K562 (cell line): ENCODE measurements around the gene CPED1. TPM values are rescaled to one million over a fixed set of nuclear protein-coding genes. Genes with fewer than 3 reads are reported as not detected.

Experiments
- ATAC-seq: fragments of 200-7000 bp; cut with Tn5 transposase; 3 replicates; pipeline ENCODE4 v1.9.1; 2020; ENCODE audit warnings: moderate library complexity
- BruUV-seq: library from RNA; stranded (reverse); fragments of 400-500 nt; replicated peaks from 2 replicates; lab custom pipeline; 2021; lab: Mats Ljungman, UMichigan
- CTCF ChIA-PET: fragments of 300-600 bp; formaldehyde crosslinking; extraction: SDS; loops from one replicate; lab custom pipeline; 2021; ENCODE audit warnings: low intra/inter-chr PET ratio; lab: Yijun Ruan, JAX
- POLR2A ChIA-PET: fragments of 300-600, 350-650 bp; sonication (Branson Sonifier 250); formaldehyde crosslinking; extraction: SDS; loops from one replicate; lab custom pipeline; 2021; ENCODE audit warnings: antibody characterized with exemption, inconsistent platforms; lab: Yijun Ruan, JAX
- DNase-seq, 4 experiments: peaks; one replicate each; pipeline versions ENCODE4 v3.0.0 to v3.0.0-alpha.2; 2011 to 2018; ENCODE audit warnings: low spot score in 3 of 4, mixed read lengths in 3 of 4; ENCODE audit errors: extremely low read depth in 1 of 4
- FAIRE-seq: peaks from 2 replicates; lab custom pipeline; 2011; peaks lifted over from hg19 to GRCh38; lab: Jason Lieb, UNC
- H2AFZ ChIP-seq: 2 replicates; pipeline ENCODE4 v1.6.0; 2011; ENCODE audit warnings: low read depth, low read length, control low read depth, inconsistent platforms
- H3K27ac ChIP-seq: fragments of 200-600 bp; 3 replicates; pipeline ENCODE4 v1.8.0; 2011; ENCODE audit warnings: low read depth, mild to moderate bottlenecking, control low read depth, inconsistent platforms, low read length, moderate library complexity, mixed read lengths; ENCODE audit errors: extremely low read depth
- H3K27me3 ChIP-seq, 2 experiments: fragments of 300-600 bp in 1 of 2; 2 replicates in 1 of 2; 3 replicates in 1 of 2; pipeline versions ENCODE4 v1.6.0 to v1.8.0; 2011; ENCODE audit warnings: inconsistent platforms in 2 of 2, low read length in 2 of 2, mild to moderate bottlenecking in 1 of 2, mixed read lengths in 1 of 2, moderate library complexity in 1 of 2; ENCODE audit not compliant: control insufficient read depth in 2 of 2, insufficient read depth in 2 of 2
- H3K36me3 ChIP-seq: fragments of 300-600 bp; 3 replicates; pipeline ENCODE4 v1.8.0; 2011; ENCODE audit warnings: mild to moderate bottlenecking, low read length, inconsistent platforms; ENCODE audit not compliant: control insufficient read depth, insufficient read depth
- H3K4me1 ChIP-seq, 2 experiments: fragments of 200-600 bp in 1 of 2; replicated peaks in 1 of 2; 2 replicates in 1 of 2; 3 replicates in 1 of 2; pipeline versions ENCODE4 v1.5.1 to v1.8.0; 2011; ENCODE audit warnings: inconsistent platforms in 2 of 2, low read length in 2 of 2, mild to moderate bottlenecking in 1 of 2, mixed read lengths in 1 of 2, moderate library complexity in 1 of 2; ENCODE audit not compliant: control insufficient read depth in 2 of 2, insufficient read depth in 2 of 2
- H3K4me2 ChIP-seq: 2 replicates; pipeline ENCODE4 v1.6.1; 2011; ENCODE audit warnings: low read length, control low read depth, inconsistent platforms, mixed read lengths; ENCODE audit not compliant: insufficient read depth
- H3K4me3 ChIP-seq: fragments of 200-600 bp; sonication (generic), shearing (Covaris generic); 2 replicates; pipeline ENCODE4 v1.5.1; 2016; ENCODE audit warnings: control low read depth, inconsistent platforms
- H3K79me2 ChIP-seq: fragments of 200-600 bp; 3 replicates; pipeline ENCODE4 v1.8.0; 2011; ENCODE audit warnings: low read length, inconsistent platforms; ENCODE audit not compliant: control insufficient read depth, insufficient read depth
- H3K9ac ChIP-seq, 2 experiments: 2 replicates each; pipeline versions ENCODE4 v1.6.0 to v1.6.1; 2011; ENCODE audit warnings: low read depth in 2 of 2, low read length in 2 of 2, control low read depth in 1 of 2, inconsistent platforms in 1 of 2, mild to moderate bottlenecking in 1 of 2, mixed read lengths in 1 of 2; ENCODE audit not compliant: insufficient read depth in 1 of 2
- H3K9me1 ChIP-seq: one replicate; pipeline ENCODE4 v1.6.0; 2011; ENCODE audit warnings: inconsistent platforms, mild to moderate bottlenecking, low read length, moderate library complexity; ENCODE audit not compliant: control insufficient read depth, insufficient read depth
- H3K9me3 ChIP-seq: replicated peaks from 2 replicates; pipeline ENCODE4 v1.5.1; 2011; ENCODE audit warnings: low read depth, low read length, inconsistent platforms; ENCODE audit not compliant: control insufficient read depth, insufficient read depth
- H4K20me1 ChIP-seq: replicated peaks from 2 replicates; pipeline ENCODE4 v1.6.1; 2011; ENCODE audit warnings: low read length, inconsistent platforms, mixed read lengths; ENCODE audit not compliant: control insufficient read depth, insufficient read depth
- ARID1B ChIP-seq: fragments of 450-650 bp; IDR thresholded peaks from 2 replicates; pipeline ENCODE4 v1.6.1; 2016; ENCODE audit warnings: antibody characterized with exemption, mild to moderate bottlenecking, inconsistent platforms
- CCAR2 ChIP-seq: fragments of 200-400 bp; formaldehyde crosslinking; IDR thresholded peaks from 2 replicates; pipeline ENCODE4 v1.6.1; 2017; ENCODE audit warnings: mild to moderate bottlenecking, low read depth, low read length
- HNRNPK ChIP-seq: fragments of 200-400 bp; formaldehyde crosslinking; IDR thresholded peaks from one replicate; pipeline ENCODE4 v1.6.1; 2018; ENCODE audit warnings: mild to moderate bottlenecking, low read depth, low read length; ENCODE audit not compliant: poor library complexity, severe bottlenecking
- ID3 ChIP-seq, 2 experiments: fragments of 250-450 bp in 1 of 2; fragments of 450-650 bp in 1 of 2; sonication (Bioruptor Pico) in 1 of 2; IDR thresholded peaks; 2 replicates each; pipeline versions ENCODE4 v1.6.1 to v1.8.0; 2016 to 2021; ENCODE audit warnings: mild to moderate bottlenecking in 2 of 2, moderate library complexity in 2 of 2, missing compliant biosample characterization in 1 of 2, missing genetic modification characterization in 1 of 2
- IFI16 ChIP-seq: fragments of 250-450 bp; sonication (Bioruptor Pico); IDR thresholded peaks from 2 replicates; pipeline ENCODE4 v2.1.2; 2022; ENCODE audit warnings: mild to moderate bottlenecking, inconsistent platforms
- JUNB ChIP-seq: fragments of 450-650 bp; formaldehyde crosslinking; conservative IDR thresholded peaks from 2 replicates; pipeline ENCODE4 v1.4.0; 2020; ENCODE audit warnings: mild to moderate bottlenecking
- RCOR1 ChIP-seq, 2 experiments: IDR thresholded peaks; 2 replicates each; pipeline ENCODE4 v1.6.1; 2012; ENCODE audit warnings: low read depth in 2 of 2, low read length in 2 of 2, borderline replicate concordance in 1 of 2, improper control_type of control experiment in 1 of 2
- SOX6 ChIP-seq: fragments of 450-650 bp; IDR thresholded peaks from 2 replicates; pipeline ENCODE4 v1.6.1; 2014; ENCODE audit warnings: mild to moderate bottlenecking
- TEAD1 ChIP-seq, 2 experiments: fragments of 450-650 bp in 1 of 2; sonication (generic) in 1 of 2; formaldehyde crosslinking; IDR thresholded peaks; 2 replicates each; pipeline versions ENCODE4 v1.4.0 to v1.8.0; 2020 to 2022; ENCODE audit warnings: mild to moderate bottlenecking in 2 of 2, missing genetic modification reagents in 1 of 2
- ZNF639 ChIP-seq, 2 experiments: fragments of 200-800 bp in 1 of 2; sonication (Bioruptor generic) in 1 of 2; sonication (generic) in 1 of 2; formaldehyde crosslinking in 1 of 2; IDR thresholded peaks in 1 of 2; conservative IDR thresholded peaks in 1 of 2; 2 replicates each; pipeline versions ENCODE4 v1.5.0 to v1.6.1; 2016 to 2020; ENCODE audit warnings: missing compliant biosample characterization in 1 of 2, missing genetic modification characterization in 1 of 2, missing genetic modification reagents in 1 of 2
- ZNF644 ChIP-seq: fragments of 200-800 bp; sonication (Bioruptor generic); IDR thresholded peaks from 2 replicates; pipeline ENCODE4 v1.6.1; 2016; ENCODE audit warnings: low read depth, missing genetic modification characterization, missing compliant biosample characterization
- WGBS: fragments of 100-300 bp; shearing (Covaris generic); methylation state at CpG from one replicate; pipeline ENCODE4 v1.1.6; 2016; ENCODE audit warnings: low coverage, mixed read lengths; ENCODE audit not compliant: insufficient coverage; ENCODE audit errors: missing lambda C conversion rate; 5-methylcytosine and 5-hydroxymethylcytosine counted together
- in situ Hi-C: fragments of 300-500 bp; cut with MboI; formaldehyde crosslinking; loops from 4 replicates; pipeline ENCODE4 v1.15.0; 2018; ENCODE audit warnings: inconsistent platforms, mixed read lengths
- intact Hi-C: fragments of 100-400 bp; cut with micrococcal nuclease; formaldehyde crosslinking; loops from 2 replicates; pipeline ENCODE4 v1.14.2; 2022
- polyA plus RNA-seq, 8 experiments: library from polyadenylated mRNA; depleted of rRNA in 4 of 8; stranded (reverse) in 5 of 8; unstranded in 3 of 8; fragments of >200 nt; fragmentation: Nextera tagmentation in 2 of 8; fragmentation: Illumina TruSeq in 1 of 8; extraction: Ambion mirVana in 2 of 8; extraction: Trizol in 1 of 8; gene quantifications; 2 replicates each; pipeline versions ENCODE4 v1.2.1 to v1.2.3, GENCODE V29; 2011 to 2014; ENCODE audit warnings: inconsistent platforms in 1 of 8, missing spikeins in 1 of 8
- total RNA-seq, 7 experiments: library from RNA; depleted of rRNA in 6 of 7; stranded (reverse); fragments of >200 nt in 6 of 7; fragmentation: Illumina TruSeq in 2 of 7; extraction: Trizol in 2 of 7; gene quantifications; 2 replicates each; pipeline versions ENCODE4 v1.2.1 to v1.2.3, GENCODE V29; 2011 to 2021; ENCODE audit warnings: low replicate concordance in 1 of 7
- TF ChIP-seq, protein P1 (sequence below), 2 experiments: IDR thresholded peaks in 1 of 2; conservative IDR thresholded peaks in 1 of 2; 2 replicates each; pipeline ENCODE4 v1.6.1; 2016; ENCODE audit warnings: low read depth in 2 of 2, mild to moderate bottlenecking in 1 of 2, missing compliant biosample characterization in 1 of 2, missing genetic modification characterization in 1 of 2, moderate library complexity in 1 of 2
- TF ChIP-seq, protein P2 (sequence below): fragments of 450-650 bp; IDR thresholded peaks from 2 replicates; pipeline ENCODE4 v1.6.1; 2016

Gene CPED1
- total and polyA plus RNA-seq, 9 of the 15 experiments (the other 6 are each of a cell fraction or from before 2014, with no cell fraction given): 195 to 393 (median 290) TPM

- no peak overlapping the region for H3K4me3 ChIP-seq
- no peaks in the 10 kb centered on the region for H3K27me3 ChIP-seq
- POLR2A ChIA-PET: interaction anchor here (0.6 to 1.0 kb wide), 4 partner anchors 15 to 117 kb away, joined by 3 read pairs; no protein-coding TSS in a partner anchor
- in situ Hi-C loops: no loop called here
- H2AFZ ChIP-seq: no peak overlapping the region
- H3K4me2 ChIP-seq: peak overlapping the region; percentile 12; the same call in 1 of the 2 replicates
- 6% methylated on average over 2 of the region's 2 CpGs for WGBS
- DNase-seq (peak; percentile 70 to 88 (median 82)), FAIRE-seq (peak; percentile 29), ATAC-seq (no peak)
- peaks cover 3% of the 10 kb centered on the region; the same call in 2 of the 3 replicates for H3K36me3 ChIP-seq
- peak overlapping the region in 1 of 2 experiments; percentile 5; a peak in 1 of 4 replicates for H3K9ac ChIP-seq
- H3K27ac ChIP-seq: peak overlapping the region; percentile 1; the same call in 1 of the 3 replicates
- no peaks in the 10 kb centered on the region for H3K9me3 ChIP-seq
- BruUV-seq: no TSS peak
- intact Hi-C loops: loop anchor here (5.0 to 10.0 kb wide), 4 partner anchors 178 to 560 kb away; partner anchors contain the start of gene FAM3C
- peaks cover 27% of the 10 kb centered on the region for H3K79me2 ChIP-seq
- CTCF ChIA-PET: interaction anchor here (1.1 kb wide), 1 partner anchor 96 kb away, joined by 3 read pairs; no protein-coding TSS in a partner anchor
- no peaks in the 10 kb centered on the region for H3K9me1 ChIP-seq
- peaks cover 16 to 45% of the 10 kb centered on the region in 2 experiments for H3K4me1 ChIP-seq
- no peaks in the 10 kb centered on the region for H4K20me1 ChIP-seq
- peak in 1 of 2 experiments; percentile 36; a peak in 1 of 4 replicates for TF ChIP-seq ZNF639 (CRISPR knock-in tag; conservative IDR thresholded peaks at IDR 0.05 in 1 of 2, IDR thresholded peaks at IDR 0.05 in 1 of 2)
- TF ChIP-seq JUNB (CRISPR knock-in tag): peak; percentile 88
- TF ChIP-seq CCAR2: no peak
- peak in 1 of 2 experiments; percentile 66; a peak in 1 of 4 replicates for TF ChIP-seq TEAD1 (CRISPR knock-in tag; IDR thresholded peaks at IDR 0.05)
- peak; percentile 75 for TF ChIP-seq ZNF644 (tag)
- TF ChIP-seq, protein P1, sequence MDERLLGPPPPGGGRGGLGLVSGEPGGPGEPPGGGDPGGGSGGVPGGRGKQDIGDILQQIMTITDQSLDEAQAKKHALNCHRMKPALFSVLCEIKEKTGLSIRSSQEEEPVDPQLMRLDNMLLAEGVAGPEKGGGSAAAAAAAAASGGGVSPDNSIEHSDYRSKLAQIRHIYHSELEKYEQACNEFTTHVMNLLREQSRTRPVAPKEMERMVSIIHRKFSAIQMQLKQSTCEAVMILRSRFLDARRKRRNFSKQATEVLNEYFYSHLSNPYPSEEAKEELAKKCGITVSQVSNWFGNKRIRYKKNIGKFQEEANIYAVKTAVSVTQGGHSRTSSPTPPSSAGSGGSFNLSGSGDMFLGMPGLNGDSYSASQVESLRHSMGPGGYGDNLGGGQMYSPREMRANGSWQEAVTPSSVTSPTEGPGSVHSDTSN (CRISPR knock-in tag; IDR thresholded peaks at IDR 0.05; ENCODE audit: low read depth): no peak
- TF ChIP-seq, protein P1 (tag; conservative IDR thresholded peaks at IDR 0.05; ENCODE audit: low read depth): 0 out of 2 replicates have a peak, but pooled peaks have one; percentile 10
- TF ChIP-seq HNRNPK: no peak
- TF ChIP-seq, protein P2, sequence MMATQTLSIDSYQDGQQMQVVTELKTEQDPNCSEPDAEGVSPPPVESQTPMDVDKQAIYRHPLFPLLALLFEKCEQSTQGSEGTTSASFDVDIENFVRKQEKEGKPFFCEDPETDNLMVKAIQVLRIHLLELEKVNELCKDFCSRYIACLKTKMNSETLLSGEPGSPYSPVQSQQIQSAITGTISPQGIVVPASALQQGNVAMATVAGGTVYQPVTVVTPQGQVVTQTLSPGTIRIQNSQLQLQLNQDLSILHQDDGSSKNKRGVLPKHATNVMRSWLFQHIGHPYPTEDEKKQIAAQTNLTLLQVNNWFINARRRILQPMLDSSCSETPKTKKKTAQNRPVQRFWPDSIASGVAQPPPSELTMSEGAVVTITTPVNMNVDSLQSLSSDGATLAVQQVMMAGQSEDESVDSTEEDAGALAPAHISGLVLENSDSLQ: peak; percentile 83
- no peak for TF ChIP-seq ID3 (CRISPR knock-in tag; IDR thresholded peaks at IDR 0.05)
- TF ChIP-seq ID3 (tag; IDR thresholded peaks at IDR 0.05): 0 out of 2 replicates have a peak, but pooled peaks have one; percentile 20
- TF ChIP-seq RCOR1 (IDR thresholded peaks at IDR 0.05; ENCODE audit: borderline replicate concordance in 1 of 2, low read depth in 2 of 2, low read length in 2 of 2): peak in 1 of 2 experiments; percentile 82; a peak in 2 of 4 replicates
- TF ChIP-seq SOX6: peak; percentile 77; the same call in 1 of the 2 replicates
- peak; percentile 86 for TF ChIP-seq ARID1B
- TF ChIP-seq IFI16 (CRISPR knock-in tag): no peak
Observed at GRCh38 chr7:120985130-120985758, 3.3 kb upstream of the CPED1 start.
